Adrenal gland (tissue), 5 donors: Measurements from ENCODE around the gene TMEM81.

Experiments
- CTCF ChIP-seq, 6 experiments: fragments of 450-650 bp in 4 of 6; fragments of 200-600 bp in 2 of 6; sonication (generic) in 1 of 6; IDR thresholded peaks; 1 replicate in 5 of 6; 2 replicates in 1 of 6; pipeline versions ENCODE4 v1.5.1 to v1.8.0; 2016 to 2021; ENCODE audit warnings: antibody characterized with exemption in 6 of 6, mild to moderate bottlenecking in 2 of 6, moderate library complexity in 1 of 6
- POLR2A ChIP-seq, 2 donors: fragments of 450-650 bp; IDR thresholded peaks; one replicate each; pipeline ENCODE4 v1.6.1; 2017; ENCODE audit warnings: antibody characterized with exemption in 2 of 2, mild to moderate bottlenecking in 2 of 2, moderate library complexity in 1 of 2
- donor health status: DM: no; HTN: no; CAD: no.

GRCh38 chr1:205075642-205076155, 8.6 kb downstream of the TMEM81 start:
- no peak for TF ChIP-seq CTCF (IDR thresholded peaks at IDR 0.05)
- no peak for TF ChIP-seq POLR2A (IDR thresholded peaks at IDR 0.05)
